Measurements from ENCODE around the gene ADPRH.
"Not testable (repeated sequence)": the region's sequence is repeated elsewhere in the genome, so short reads cannot be mapped to it uniquely, and the experiment has no call there.

Gene ADPRH

GRCh38 chr3:119579366-119580066 lies at the start of gene ADPRH:
Gene ADPRH, plus strand, starts transcription at chr3:119579492. Its CDS starts 2,678 bp downstream, at chr3:119582170.
- peak; percentile 56 for DNase-seq

DNA sequence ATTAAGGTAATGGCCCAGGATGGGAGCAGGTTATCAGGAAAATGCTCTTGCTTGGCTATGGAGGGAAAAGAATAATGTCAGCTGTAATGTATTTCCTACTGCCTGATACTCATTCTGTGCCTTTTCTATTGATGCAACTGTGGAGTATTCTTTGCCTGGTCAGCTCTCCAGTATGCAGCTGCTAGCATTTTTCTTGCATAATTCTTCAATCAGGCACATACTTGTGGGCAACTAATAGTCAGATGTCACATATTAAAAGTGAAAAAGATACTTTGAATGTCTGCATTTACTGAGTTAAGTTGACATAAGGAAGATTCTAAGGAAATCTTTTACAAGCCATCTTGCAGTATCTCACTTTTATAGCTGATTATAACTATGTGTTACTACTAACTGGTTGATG lies 49.4 kb upstream of the ADPRH start:
- no peak for DNase-seq

GRCh38 chr3:119530456-119530855 lies 48.8 kb upstream of the ADPRH start:
- no peak for DNase-seq

- no peak for DNase-seq
Measured at GRCh38 chr3:119531151-119531550, 48.1 kb upstream of the ADPRH start.

- DNase-seq = no peak
Measured at GRCh38 chr3:119534296-119534695, 45.0 kb upstream of the ADPRH start.

GRCh38 chr3:119536757-119537156 lies 42.5 kb upstream of the ADPRH start:
- no peak for DNase-seq

- no peak for DNase-seq
Measured at GRCh38 chr3:119538772-119539171, 40.5 kb upstream of the ADPRH start.

DNA sequence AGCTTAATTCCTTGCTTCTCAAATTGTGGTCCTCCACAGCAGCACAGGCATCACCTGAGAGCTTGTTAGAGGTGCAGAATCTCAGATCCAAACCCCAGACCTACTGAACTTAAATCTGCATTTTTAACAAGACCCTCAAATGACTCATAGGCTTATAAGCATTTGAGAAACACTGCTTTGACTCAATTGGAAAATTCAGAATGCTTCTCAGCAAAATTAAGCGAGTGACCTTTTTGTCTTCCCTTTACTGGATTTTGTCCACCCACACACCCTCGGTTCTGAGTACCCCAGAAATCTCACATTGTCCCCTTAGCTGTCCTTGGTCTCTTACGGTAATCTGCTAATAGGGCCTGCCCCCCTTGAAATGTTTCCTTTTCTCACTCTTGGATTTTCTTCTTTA lies 37.7 kb upstream of the ADPRH start:
- DNase-seq = no peak

DNA sequence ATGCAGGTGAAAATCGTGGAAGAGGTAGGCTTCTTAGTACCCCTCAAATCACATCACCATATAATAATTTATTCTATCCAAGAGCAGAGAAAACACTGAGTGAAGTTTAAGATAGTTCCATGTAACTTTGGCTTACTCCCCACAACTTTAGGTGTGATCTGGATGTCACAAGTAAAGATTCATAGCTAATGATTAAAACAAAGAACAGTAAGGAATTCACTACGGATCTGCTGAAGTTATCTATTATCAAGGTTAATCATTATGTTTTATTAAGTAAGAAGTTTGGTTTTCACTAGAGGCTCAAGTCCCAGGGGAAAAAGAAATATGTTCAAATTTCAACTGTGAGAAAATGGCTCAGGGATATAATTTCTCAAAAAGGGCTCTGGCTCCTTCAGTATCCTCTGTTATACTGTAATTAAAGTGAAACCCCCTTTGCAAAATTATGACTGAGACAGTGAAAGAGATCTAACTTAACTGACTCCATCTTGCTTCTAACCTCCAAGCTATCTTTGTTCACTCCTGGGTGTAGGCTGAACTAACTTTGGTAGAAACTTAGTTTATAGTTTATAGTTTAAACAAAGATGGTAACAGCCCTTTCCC lies 37.0 kb upstream of the ADPRH start:
- DNase-seq = no peak

GRCh38 chr3:119543147-119543546 lies 36.1 kb upstream of the ADPRH start:
- DNase-seq = no peak

DNA sequence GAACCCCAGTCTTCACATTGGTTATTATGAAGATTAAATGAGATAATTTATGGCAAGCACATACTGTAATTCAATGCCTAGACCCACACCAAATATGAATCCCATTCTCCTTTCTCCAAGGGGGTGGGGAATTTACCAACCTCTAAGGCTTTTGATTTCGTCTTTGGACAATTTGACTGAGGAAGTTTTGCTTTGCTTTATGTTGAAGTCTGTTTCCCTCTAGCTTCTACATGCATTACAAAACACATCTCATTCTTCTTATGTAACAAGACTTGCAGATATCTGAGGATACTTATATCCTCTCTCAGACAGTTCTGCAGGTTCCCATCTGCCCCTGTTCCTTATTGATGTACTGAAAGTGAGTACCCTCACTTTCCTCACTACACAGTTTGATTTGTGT lies 32.1 kb upstream of the ADPRH start:
- no peak for DNase-seq

DNA sequence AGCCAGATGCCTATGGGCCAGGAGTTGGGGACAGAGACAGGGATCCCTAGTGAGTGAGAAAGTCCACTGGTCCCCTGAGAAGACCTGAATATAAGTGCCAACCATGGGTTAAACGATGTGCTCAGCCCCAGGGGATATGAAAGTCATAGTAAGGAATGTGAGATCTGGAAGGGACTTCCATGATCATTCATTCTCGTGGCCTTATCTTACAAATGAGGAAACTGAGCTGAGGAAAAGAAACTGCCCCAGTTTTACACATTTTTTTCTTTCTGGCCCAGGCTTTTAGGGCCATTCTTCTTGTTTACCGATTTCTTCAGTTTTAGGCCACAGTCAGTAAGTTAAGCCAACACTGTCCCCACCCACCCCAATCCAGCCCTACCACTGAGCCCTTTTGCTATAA lies 31.0 kb upstream of the ADPRH start:
- DNase-seq = no peak

DNA sequence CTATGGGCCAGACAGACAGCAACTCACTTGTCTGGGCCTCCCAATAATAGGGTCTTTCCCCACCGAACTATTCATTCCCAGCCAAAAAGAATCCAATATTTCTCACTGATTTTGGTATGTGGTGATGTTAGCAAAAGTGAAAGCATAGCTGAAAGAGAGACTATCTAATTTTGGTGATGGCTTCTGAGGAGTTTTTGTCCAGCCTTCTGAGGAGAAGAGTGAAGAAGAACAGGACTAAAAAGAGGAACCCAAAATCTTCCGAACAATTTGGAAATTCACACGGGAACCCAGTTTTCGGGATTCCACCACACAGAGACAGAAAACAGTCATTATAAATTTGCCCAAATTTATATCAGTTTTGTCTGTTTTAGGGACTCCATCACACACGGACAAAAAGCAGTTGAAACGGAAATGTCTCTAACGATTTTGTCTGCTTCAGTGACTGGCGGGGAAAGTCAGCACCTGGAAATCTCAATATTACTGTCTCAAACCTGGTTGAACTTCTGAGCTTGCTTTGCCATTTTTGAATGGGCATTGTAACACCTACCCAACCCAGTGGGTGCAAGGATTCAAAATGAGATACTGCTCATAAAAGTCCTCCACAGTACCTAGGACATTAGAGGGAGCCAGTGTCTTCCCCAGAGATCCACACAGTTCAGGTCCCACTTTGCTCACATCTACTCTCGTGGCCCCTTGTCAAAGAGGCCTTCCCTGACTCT lies 28.9 kb upstream of the ADPRH start:
- no peak for DNase-seq

DNA sequence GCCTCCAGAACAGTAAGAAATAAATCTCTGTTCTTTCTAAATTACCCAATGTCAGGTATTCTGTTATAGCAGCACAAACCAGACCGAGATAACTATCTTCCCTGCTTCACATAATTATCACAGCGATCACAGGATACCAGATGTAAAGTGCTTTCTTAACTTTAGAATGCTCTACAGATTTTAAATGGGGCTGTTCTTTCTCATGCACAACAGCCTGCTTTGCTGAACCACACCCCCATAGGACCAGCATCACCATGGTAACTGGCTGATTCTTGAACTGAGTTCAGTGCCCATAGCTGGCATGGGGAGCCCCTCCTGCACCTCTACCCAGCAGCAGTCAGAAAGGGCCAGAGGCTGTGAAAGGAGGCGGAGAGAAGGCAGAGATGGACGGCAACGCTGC lies 27.7 kb upstream of the ADPRH start:
- no peak for DNase-seq

GRCh38 chr3:119552928-119553327 lies 26.4 kb upstream of the ADPRH start:
- DNase-seq = not testable (repeated sequence)

GRCh38 chr3:119553823-119554415 lies 25.4 kb upstream of the ADPRH start:
- no peak for DNase-seq

DNA sequence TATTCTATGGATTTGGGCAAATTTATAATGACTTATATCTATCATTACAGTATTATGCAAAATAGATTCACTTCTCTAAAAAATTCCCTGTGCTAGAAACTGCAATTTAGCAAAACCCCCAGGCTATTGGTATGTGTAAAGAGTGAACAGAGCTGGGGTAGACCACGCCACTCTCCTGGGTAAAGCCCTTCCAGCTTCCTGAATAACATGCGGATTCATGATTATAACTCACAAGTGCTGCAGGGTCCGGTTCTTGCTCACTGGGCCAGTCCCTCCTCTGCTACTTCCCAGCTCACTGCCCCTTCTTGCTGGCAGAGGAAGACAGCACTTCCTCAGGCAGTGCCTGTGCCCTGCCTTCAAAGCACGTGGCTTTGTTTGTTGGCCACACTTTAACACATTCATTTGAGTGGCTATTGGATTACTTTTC lies 24.0 kb upstream of the ADPRH start:
- peak; percentile 7 for DNase-seq

DNA sequence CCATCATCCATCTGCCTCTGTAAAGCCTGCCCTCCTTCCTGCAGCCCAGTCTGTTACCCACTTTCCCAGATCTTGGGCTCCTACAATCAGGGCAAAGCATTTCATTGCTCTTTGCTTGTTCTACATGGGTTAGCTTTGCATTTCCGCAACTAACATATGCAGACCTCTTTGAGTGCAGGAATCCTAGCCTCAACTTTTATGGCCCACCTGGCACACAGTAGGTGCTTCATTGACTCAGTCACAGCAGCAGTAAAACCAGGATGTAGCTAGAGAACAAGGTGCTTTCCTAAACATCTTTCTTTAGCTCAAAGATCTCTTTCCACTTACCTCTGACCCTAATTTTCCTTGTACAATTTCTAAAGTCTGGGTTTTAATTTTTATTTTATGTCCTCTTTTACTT lies 23.4 kb upstream of the ADPRH start:
- no peak for DNase-seq

DNA sequence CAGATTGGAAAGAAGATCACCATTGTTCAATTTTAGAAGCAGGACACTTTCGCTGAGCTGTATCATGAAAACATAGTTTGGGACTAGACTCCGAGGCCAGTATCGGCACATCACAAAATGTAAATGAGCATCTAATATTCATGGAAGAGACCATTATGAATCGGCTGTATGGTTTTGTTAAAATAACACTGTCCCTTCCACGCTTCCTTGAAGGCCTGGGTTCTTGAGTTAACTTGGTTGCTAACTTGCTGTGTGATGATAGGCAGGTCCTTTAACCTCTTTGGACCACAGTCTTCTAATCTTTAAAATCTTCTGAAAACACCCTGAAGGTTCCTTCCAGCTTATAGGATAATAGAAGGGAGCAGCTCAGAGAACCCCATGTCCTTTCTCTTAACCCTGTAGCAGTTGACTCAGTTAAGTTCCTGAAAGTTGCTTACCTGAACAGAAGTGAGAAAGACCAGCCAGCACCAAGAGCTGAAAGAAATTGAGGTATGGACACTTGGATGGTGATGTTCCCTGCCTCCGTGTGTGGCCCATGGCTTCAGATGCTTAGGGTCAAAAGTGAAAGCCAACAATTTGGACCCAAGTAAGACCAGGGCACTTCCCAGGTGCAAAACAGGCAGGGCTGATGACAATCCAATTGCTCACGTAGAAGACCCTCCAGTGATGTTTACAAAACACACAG lies 22.0 kb upstream of the ADPRH start:
- DNase-seq = no peak

- DNase-seq = no peak
Measured at GRCh38 chr3:119557877-119558269, 21.4 kb upstream of the ADPRH start.

DNA sequence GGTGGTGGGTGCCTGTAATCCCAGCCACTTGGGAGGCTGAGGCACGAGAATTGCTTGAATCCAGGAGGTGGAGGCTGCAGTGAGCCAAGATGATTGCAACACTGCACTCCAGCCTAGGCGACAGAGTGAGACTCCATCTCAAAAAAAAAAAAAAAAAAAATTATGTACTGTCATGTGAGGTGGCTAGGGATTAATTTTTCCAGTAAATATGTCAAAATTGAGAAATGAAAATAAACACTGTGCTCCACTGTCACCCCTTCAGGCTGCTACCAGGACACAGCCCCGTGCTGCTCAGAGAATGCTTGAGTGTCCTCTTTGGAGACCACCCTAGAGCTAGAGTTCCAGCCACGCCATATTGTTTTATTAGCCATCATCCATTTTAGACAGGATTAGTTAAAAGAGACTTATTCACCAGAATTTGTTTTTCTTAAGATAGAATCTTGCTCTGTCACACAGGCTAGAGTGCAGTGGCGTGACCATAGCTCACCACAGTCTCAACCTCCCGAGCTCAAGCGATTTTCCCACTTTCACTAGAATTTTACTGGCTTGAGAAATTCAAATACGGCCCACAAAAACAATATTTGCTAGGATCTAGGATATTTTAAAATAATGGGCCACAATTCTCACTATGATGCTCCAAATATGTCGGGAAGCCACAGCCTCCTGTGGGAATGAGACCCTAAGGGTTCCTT lies 20.5 kb upstream of the ADPRH start:
- DNase-seq = no peak

DNA sequence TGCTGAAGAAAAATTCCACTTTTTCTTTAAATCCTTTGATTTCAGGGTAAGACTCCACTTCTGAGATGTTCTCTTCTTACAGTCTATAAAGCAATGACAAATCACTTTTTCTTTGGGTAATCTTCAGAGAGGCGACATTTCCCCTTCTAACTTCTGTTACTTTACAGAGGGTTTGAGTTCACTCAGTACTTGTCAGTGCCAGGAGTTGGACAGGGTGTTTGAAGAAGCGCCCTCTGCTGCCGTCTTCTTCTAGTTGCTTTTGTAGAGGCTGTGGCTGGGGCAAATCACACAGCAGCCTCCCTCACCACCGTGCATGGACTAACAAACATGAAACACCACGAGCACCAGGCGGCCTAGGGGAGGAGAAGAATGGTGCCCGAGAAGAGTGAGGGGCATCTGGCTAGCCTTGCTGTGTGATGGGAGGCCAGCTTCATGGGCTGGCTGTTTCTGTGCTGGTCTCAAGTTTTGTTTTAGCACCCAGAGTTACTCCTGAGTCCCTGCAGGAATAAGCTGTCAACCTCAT lies 19.8 kb upstream of the ADPRH start, which contains the start of gene CD80:
Gene CD80 (minus strand): TSS at position 174 of the 523 bp plus-strand sequence. CDS start 1,886 bp downstream, outside the sequence.
- peak; percentile 68 for DNase-seq

Data from CD4-positive, alpha-beta T cell treated with Interleukin-21 for 1 hour (primary cell).